T-helper 17 cell (primary cell): ENCODE results near the gene CCT6A. TPM values are rescaled to one million over a fixed set of nuclear protein-coding genes. Genes with fewer than 3 reads are reported as not detected.

ENCODE experiments used
- total RNA-seq, 4 donors: library from RNA in 2 of 4; stranded (reverse) in 2 of 4; gene quantifications; one replicate each; pipeline ENCODE4 v1.2.3 and lab custom pipeline; 2022 to 2026

Gene CCT6A
- total RNA-seq, 2 donors from 2014 or later, result 43.4 to 58.4 TPM

Other genes with a start within 250 kb of the CCT6A start
- gene SEPTIN14, start 189.0 kb upstream of the CCT6A start, total RNA-seq, result not detected
- 1 to 10 TPM; 2.4 to 4.3 TPM for gene ZNF713, start 164.3 kb upstream of the CCT6A start, total RNA-seq
- 1 to 10 TPM; 6.8 to 9.5 TPM for gene MRPS17, start 99.9 kb upstream of the CCT6A start, total RNA-seq
- 10 to 100 TPM; 32.7 to 42.5 TPM for gene NIPSNAP2, start 87.2 kb upstream of the CCT6A start, total RNA-seq
- 1 to 10 TPM; 1.4 to 2.4 TPM for gene PSPH, start 321 bp upstream of the CCT6A start, total RNA-seq
- 100 to 1,000 TPM; 112 to 113 TPM for gene SUMF2, start 12.5 kb downstream of the CCT6A start, total RNA-seq
- gene PHKG1, start 41.2 kb downstream of the CCT6A start, total RNA-seq, result 10 to 100 TPM in 1 of 2 donors, 1 to 10 TPM in 1; 6.2 to 10.1 TPM
- gene CHCHD2, start 54.7 kb downstream of the CCT6A start, total RNA-seq, result 100 to 1,000 TPM; 205 to 216 TPM
- not detected for gene NUPR2, start 64.7 kb downstream of the CCT6A start, total RNA-seq